Fibroblast of pulmonary artery (primary cell): ENCODE measurements around the gene GDF10.

Source experiments
- DNase-seq: peaks from one replicate; pipeline ENCODE4 v3.0.0-alpha.2; 2010; ENCODE audit warnings: low read depth
- H3K4me3 ChIP-seq: replicated peaks from 2 replicates; pipeline ENCODE4 v1.5.1; 2011; ENCODE audit warnings: low read depth, mild to moderate bottlenecking, control low read depth, low read length, moderate library complexity
- TF ChIP-seq, protein P1 (sequence below): IDR thresholded peaks from 2 replicates; pipeline ENCODE4 v1.5.1; 2011; ENCODE audit warnings: mild to moderate bottlenecking, control low read depth, low read length, inconsistent platforms; ENCODE audit errors: missing control alignments

The GDF10 gene

DNA sequence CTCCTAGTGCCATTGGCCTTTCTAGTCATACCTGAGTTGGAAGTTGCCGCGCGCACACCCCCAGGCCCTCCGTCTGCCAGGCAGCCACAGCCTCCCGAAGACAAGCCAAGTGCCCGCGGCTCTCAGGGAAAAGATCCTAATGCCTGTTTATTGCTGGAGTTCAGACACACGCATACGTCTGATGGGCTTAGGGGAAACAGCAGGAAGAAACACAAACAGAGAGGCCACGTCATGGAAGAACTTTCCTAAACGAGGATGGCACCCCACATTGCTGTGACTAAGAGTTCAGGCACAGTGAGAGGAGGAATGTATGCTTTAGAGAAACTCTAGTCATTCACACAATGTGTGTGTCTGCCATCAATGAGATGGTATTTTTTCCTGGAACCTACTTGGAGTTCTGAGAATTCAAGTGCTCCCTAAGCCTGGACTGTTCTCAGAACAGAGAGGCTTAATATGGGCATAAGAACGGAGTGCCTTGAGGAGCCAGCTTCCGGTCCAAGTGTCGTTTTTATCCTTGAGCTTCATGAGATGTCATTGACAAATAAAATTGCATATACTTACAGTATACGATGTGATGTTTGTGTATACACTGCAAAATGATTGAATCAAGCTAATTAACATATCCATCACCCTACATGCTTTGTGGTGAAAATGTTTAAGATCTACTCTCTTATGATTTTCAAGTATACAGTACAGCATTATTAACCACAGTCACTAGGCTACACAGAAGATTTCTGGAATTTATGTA, 36.6 kb downstream of the GDF10 start:
- TF ChIP-seq, protein P1, sequence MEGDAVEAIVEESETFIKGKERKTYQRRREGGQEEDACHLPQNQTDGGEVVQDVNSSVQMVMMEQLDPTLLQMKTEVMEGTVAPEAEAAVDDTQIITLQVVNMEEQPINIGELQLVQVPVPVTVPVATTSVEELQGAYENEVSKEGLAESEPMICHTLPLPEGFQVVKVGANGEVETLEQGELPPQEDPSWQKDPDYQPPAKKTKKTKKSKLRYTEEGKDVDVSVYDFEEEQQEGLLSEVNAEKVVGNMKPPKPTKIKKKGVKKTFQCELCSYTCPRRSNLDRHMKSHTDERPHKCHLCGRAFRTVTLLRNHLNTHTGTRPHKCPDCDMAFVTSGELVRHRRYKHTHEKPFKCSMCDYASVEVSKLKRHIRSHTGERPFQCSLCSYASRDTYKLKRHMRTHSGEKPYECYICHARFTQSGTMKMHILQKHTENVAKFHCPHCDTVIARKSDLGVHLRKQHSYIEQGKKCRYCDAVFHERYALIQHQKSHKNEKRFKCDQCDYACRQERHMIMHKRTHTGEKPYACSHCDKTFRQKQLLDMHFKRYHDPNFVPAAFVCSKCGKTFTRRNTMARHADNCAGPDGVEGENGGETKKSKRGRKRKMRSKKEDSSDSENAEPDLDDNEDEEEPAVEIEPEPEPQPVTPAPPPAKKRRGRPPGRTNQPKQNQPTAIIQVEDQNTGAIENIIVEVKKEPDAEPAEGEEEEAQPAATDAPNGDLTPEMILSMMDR = no peak
- DNase-seq = no peak
- H3K4me3 ChIP-seq = no peak overlapping the region

DNA sequence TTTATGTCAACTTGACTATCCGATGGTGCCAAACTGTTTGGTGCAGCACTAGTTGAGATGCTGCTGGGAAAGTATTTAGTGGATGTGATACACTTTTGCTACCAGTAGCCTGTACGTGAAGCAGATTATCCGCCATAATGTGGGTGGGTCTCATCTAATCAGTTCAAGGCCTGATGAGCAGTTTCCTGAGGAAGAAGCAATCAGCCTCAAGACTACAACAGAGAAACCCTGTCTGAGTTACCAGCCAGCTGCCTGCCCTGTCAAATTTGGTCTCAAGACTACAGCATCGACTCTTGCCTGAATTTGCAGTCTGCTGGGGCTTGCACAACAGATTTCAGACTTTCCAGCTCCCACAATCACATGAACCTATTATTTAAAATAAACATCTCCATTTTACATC, 37.3 kb downstream of the GDF10 start:
- DNase-seq = no peak
- TF ChIP-seq, protein P1 = no peak
- no peak overlapping the region for H3K4me3 ChIP-seq

DNA sequence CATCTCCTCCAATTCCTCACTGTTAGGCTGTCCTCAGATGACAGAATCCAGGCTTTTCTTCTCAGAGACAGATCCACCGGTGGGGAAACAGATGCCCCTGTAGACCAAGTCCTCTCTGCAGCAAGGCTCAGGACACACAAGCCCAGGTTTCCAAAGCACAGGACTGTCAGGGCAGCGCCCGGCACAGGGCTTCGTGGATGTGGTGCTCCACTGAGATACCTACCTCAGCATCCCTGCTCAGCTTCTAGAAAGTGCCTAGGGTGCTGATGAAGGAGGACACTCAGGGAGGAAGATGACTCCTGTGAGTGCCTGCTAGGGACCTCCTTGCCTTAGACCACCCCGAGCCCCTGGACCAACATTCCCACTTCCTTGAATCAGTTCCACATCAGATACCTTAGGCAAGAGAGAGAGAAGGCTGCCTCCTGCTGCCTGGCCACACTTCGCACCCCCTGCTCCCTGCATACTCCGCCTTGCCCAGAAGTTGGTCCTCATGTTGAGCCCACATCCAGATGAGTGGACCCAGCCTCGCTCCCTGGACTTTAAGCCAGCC, 39.3 kb downstream of the GDF10 start:
- TF ChIP-seq, protein P1 = no peak
- DNase-seq = no peak

DNA sequence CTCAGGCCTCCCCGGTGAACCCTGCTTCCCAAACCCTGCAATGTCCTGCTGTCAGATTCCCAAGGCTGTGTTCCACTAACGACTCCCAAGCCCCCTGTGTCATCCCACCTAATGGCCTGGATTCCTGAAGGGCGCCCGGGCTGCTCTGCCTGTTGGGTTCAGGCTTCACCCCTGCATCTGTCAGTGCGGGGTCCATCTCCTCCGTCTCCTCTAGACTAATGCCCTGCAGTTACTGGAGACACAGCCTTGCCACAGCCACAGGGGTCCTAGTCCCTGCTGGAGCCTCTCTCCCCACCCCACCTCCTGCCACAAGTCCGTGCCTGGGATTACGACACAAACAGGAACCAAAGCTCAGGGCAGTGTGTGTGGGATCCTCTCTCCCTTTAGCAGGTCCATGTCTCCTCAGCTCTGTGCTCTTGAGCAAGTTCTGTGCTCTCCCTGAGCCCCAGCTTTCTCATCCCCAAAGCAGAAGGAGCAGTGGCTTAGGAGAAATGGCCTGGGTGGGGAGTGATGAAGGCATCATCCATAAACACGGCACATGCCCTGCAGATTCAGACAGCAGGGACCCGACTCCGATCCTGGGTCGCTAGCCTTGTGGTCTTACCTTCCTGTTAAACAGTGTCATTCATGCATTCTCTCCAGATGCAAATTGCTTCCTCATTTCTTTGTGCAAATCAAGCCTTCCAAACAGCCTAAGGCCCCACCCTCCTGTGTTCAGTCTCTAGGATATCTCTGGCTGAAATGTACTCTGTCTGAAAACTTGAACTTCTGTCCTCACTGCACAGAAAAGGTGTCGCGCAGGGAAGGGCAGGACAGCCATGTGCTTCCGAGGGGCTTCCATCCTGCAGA, 40.0 kb downstream of the GDF10 start:
- no peak for DNase-seq
- H3K4me3 ChIP-seq = no peak overlapping the region
- TF ChIP-seq, protein P1 = no peak

More for the DNA sequence above, 39.3 kb downstream of the GDF10 start:
- no peak overlapping the region for H3K4me3 ChIP-seq

DNA sequence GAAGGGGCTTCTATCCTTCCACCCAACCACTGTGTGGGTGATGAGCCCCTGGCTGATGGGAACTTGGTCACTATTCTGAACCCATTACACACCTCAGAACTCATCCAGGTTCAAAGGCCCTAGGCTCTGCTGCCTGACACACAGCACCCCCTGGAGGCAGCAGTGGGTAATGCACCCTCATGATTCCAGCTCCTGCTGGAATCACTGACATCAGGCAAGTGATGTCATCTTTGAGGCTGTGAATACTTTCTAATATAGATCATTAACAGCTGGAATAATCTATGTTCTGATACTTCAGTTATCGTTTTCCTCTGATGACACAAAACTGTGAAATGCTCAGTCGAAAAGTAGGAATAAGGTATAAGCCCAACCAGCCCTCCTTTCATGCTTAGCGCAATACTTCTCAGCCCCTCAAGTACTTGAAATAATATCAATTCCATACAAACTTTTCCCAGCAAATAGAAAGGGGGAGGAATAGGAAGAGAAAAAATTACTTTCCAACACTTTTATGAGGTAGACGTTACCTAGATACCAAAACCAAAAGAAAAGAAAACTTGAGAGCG, 40.7 kb downstream of the GDF10 start:
- TF ChIP-seq, protein P1 = peak; percentile 100
- H3K4me3 ChIP-seq = no peak overlapping the region
- peak; percentile 64 for DNase-seq

DNA sequence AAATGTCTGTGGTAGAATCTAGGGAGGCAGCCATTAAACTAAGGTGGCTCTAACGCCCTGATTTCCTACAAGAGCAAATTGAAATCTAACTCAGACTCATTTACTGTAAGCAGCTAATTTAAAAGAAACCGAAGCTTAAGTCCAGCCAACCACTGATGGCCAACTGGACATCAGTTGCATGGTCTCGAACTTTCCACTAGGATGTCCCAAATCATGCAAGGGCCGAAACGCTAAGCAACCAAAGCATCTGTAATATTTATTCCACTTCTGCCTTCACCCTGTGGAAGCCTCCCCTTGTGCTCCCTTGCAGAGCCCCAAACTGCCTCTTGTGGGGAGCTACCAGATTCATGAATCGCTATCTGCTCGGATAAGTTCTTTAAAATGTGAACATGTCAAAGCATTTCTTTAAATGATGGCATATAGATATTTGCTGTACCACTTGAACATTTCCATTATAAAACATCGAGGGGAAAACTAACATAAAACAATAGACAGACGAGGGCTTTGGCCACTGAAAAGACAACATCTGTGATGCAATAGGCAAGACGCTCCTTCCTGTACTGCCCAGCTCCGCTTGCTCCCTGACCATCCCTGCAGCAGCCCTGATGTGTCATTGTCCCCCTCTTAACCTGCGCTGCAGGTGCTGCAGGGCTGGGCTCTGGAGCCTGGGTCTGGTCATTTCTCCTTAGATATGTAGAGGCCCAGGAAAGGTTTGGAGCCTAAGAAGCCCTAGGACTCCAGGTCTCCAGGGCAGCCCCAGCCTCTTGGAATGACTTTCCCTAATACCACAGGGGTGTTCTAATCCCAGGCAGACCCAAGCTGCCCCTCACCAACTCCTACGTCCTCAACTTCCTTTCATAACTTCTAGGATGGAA, 45.2 kb downstream of the GDF10 start:
- no peak for DNase-seq
- TF ChIP-seq, protein P1 = no peak
- no peak overlapping the region for H3K4me3 ChIP-seq
